ENCODE measurements around the gene HOXD4.

DNA sequence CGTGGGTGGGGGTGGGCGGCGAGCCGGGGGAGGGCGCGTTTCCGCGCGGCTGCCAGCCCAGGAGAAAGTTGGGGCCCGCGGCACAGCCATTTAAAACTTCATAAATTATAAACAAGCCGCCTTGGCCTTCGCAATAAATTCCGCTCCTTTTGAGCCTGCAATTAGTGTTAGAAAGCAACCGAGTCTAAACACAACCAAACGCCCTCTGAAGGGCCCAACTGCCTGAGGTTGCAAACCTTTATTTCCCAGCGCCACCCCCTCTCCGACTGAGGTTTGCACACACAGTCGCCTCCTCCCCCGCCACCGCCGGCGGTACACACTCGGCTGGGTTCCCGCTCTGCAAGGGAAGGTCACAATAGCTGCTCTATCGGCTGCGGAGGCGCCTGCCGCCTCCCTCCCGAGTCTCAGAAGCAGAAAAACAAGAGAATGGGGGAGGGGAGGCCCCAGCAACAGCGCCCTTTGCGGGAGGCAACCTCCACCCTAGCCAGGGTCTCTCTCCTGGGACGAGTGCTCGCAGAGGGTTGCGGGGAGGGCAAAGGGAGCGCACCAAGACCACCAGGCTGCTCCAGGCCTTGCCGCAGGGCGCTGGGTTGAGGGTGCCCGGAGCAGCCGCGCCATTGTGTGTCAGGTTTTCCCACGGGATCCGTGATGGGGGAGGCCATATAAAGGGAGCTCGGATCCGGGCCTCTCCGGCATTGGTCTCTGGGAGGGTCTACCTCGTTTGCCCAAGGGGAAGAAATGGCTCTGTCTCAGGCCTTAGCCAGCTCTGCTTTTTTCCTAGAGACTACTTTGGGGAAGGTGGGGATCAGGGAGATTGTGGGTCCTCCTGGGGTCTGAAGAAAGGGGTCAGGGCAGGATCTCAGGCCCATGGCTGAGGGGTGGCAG is 23.7 kb downstream of the HOXD4 start:
- TF ChIP-seq POLR2A (IDR thresholded peaks at IDR 0.05) = no peak
- TF ChIP-seq EP300 (IDR thresholded peaks at IDR 0.05) = no peak
- TF ChIP-seq, protein P1, sequence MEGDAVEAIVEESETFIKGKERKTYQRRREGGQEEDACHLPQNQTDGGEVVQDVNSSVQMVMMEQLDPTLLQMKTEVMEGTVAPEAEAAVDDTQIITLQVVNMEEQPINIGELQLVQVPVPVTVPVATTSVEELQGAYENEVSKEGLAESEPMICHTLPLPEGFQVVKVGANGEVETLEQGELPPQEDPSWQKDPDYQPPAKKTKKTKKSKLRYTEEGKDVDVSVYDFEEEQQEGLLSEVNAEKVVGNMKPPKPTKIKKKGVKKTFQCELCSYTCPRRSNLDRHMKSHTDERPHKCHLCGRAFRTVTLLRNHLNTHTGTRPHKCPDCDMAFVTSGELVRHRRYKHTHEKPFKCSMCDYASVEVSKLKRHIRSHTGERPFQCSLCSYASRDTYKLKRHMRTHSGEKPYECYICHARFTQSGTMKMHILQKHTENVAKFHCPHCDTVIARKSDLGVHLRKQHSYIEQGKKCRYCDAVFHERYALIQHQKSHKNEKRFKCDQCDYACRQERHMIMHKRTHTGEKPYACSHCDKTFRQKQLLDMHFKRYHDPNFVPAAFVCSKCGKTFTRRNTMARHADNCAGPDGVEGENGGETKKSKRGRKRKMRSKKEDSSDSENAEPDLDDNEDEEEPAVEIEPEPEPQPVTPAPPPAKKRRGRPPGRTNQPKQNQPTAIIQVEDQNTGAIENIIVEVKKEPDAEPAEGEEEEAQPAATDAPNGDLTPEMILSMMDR (IDR thresholded peaks at IDR 0.05) = no peak
- no peak for TF ChIP-seq POLR2AphosphoS5 (IDR thresholded peaks at IDR 0.05)

Data from suprapubic skin (tissue), 4 donors.